Right kidney (tissue), 1 donor: ENCODE data around the gene SYNM.
"Not testable (repeated sequence)": the region's sequence is repeated elsewhere in the genome, so short reads cannot be mapped to it uniquely, and the experiment has no call there.

Experiments
- DNase-seq: peaks from one replicate; pipeline ENCODE4 v3.0.0-alpha.2; 2016

Gene SYNM

DNA sequence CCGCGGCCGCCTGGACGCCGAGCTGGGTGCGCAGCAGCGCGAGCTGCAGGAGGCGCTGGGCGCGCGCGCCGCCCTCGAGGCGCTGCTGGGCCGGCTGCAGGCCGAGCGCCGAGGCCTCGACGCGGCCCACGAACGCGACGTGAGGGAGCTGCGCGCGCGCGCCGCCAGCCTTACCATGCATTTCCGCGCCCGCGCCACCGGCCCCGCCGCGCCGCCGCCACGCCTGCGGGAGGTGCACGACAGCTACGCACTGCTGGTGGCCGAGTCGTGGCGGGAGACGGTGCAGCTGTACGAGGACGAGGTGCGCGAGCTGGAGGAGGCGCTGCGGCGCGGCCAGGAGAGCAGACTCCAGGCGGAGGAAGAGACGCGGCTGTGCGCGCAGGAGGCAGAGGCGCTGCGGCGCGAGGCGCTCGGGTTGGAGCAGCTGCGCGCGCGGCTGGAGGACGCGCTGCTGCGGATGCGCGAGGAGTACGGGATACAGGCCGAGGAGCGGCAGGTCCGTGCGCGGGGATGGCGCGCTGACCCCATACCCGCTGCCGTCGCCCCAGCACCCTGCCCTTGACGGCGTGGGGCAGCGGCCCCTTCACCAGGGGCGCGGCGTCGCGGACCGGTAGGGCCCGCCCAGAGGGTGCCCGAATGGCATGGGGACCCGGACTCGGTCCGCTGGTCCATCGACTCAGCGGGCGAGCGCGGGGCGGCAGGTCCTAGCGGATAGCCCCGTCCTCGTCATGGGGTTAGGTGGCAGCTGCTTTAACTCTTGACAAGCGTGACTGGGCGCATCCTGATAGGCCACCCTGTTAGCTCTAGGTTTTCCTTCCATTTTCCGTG is 848 bp downstream of the SYNM start:
- DNase-seq, result peak; percentile 81

DNA sequence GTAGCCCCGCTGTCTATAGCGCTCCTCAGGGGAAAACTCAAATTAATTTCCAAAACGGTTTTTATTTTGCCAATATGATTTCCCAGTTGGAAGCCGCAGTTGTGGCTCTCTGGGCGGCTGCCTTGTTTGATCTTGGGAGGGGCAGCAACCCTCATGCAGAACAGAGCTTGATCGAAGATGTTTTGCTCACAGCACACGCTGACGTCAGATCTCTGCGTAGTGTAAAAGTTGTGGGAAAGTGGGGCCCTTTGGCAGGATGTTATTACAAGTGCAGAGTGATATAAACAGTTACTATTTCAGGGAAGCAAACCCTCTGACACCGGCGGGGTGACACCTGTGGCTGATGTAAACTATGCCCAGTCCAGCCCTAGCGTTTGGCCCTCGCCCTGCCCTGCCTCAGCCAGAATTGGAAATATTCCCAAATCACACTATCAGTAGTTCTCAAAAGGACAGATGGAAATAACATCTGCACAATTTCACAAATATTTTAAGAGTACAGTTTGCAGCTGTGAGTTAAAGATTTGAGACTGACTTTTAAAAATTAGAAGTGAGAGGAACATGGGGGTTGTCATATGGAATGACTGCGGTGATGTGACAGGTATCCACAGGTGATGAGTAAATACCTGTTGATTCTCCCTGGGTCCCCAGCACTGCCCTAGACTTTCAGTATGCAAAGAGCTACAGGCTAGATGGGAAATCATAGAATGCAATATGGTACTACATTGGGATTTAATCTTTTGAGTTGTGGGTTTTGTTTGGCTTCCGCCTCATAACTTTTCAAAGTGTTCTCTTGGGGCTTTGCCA is 1.7 kb downstream of the SYNM start:
- no peak for DNase-seq

GRCh38 chr15:99108993-99109392 is 4.1 kb downstream of the SYNM start:
- no peak for DNase-seq

GRCh38 chr15:99109555-99110021 is 4.7 kb downstream of the SYNM start:
- DNase-seq, result no peak

- DNase-seq, result no peak
These were observed 5.2 kb downstream of the SYNM start for GRCh38 chr15:99110093-99110492.

GRCh38 chr15:99110581-99111320 is 5.9 kb downstream of the SYNM start:
- no peak for DNase-seq

DNA sequence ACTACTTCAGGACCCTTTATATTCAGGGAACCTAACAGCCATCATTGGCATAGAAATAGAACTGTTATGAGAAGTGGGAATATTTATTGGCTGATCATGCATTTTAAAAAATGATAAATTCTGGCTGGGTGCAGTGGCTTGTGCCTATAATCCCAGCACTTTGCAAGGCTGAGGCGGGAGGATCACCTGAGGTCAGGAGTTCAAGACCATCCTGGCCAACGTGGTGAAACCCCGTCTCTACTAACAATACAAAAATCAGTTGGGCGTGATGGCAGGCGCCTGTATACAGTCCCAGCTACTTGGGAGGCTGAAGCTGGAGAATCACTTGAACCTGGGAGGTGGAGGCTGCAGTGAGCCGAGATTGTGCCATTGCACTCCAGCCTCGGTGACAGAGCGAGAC is 6.8 kb downstream of the SYNM start:
- not testable (repeated sequence) for DNase-seq

DNA sequence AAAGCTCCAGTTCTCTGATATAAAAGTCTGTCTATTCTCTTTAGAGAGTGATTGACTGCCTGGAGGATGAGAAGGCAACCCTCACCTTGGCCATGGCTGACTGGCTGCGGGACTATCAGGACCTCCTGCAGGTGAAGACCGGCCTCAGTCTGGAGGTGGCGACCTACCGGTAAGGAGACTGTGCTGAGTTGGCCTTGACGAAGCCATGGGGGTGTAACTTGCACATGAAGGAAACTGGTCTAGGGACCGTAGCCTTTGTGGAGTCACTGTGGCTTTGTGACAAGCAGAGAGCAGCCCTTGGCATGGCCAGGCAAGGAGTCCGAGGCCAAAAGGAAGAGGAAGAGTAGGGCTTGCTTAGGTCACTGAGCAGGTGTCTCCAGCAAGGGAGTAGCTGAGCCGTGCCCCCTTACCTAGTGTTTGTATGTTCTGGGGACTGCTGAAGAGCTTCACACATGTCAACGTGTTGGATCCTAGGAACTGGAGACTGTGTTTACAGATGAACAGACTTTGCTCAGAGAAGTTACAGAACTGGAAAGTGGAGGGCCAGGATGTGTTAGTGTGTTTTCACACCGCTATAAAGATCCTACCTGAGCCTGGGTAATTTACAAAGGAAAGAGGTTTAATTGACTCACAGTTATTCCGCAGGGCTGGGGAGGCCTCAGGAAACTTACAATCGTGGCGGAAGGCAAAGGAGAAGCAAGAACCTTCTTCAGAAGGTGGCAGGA is 8.8 kb downstream of the SYNM start:
- no peak for DNase-seq

DNA sequence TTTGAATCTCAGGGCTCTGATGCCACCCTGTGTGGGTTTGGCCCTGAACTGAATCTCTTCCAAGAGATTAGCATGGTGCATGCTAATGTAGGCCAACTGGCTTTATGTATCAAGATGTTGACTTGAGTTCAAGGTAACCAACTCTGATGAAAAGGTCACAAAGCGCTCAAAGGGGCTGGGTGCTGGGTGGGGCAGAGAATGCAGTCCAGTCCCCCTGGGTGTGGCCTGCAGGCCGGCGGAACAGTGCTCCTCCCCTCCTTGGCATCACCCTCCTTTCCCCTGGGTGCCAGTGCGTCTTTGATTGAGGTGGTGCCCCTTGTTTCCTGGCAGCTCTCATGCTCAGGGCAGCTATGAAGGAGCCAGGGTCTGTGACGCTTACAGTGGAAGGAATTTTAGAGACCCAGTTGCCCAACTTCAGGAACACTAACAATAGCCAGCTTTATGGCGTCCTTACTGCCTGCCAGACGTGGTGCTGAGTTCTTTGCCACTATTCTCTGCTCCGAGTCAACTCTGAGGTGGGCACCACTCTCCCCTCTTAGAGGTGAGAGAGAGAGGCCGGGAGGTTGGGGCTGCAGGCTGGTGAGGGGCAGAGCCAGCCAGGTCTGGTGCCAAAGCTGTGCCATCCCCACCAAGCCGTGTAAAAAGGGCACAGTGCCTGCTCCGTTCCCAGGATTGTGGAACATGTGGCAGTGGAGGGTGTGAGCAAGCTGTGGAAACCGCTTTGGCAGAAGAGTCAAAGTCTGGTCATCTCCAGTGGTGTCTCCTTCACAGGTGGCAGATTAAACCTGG is 9.8 kb downstream of the SYNM start:
- DNase-seq, result no peak

- no peak for DNase-seq
These were observed 10.7 kb downstream of the SYNM start for GRCh38 chr15:99115300-99116215.

- no peak for DNase-seq
These were observed 12.2 kb downstream of the SYNM start for GRCh38 chr15:99117111-99117510.

DNA sequence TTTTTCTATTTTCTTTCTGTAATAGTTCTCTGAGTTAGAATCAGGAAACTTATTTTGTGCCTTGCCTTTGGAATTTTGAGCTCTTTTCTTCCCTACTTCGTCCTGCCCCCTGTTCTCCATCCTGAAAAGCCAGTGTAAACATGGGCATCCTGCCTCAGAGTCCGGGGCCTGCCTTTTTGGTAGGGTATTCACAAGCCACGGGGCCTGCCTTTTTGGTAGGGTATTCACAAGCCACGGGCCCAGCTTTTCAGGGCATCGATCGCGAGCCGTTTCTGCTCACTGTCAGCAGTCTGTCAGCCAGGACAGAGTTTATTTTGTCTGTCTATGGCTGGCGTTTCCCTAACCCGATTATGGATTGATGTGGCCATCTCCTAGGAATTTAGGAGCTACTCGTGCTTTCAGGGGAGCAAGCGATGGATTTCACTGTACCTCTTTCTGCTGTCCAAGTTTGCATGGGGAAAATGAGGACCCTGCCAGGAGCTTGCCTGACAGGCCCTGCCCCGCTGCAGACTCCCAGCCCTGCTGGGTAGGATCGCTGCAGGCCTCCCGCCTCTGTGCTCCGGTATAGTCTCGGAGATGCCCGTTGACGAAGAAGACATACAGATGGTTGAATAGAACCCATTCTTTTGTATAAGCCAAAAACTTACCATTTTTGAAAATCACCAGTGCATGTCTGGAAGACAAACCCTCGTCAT is 12.8 kb downstream of the SYNM start:
- DNase-seq, result no peak

GRCh38 chr15:99118258-99118632 is 13.4 kb downstream of the SYNM start:
- DNase-seq, result no peak

GRCh38 chr15:99118801-99119546 is 14.1 kb downstream of the SYNM start:
- DNase-seq, result no peak

DNA sequence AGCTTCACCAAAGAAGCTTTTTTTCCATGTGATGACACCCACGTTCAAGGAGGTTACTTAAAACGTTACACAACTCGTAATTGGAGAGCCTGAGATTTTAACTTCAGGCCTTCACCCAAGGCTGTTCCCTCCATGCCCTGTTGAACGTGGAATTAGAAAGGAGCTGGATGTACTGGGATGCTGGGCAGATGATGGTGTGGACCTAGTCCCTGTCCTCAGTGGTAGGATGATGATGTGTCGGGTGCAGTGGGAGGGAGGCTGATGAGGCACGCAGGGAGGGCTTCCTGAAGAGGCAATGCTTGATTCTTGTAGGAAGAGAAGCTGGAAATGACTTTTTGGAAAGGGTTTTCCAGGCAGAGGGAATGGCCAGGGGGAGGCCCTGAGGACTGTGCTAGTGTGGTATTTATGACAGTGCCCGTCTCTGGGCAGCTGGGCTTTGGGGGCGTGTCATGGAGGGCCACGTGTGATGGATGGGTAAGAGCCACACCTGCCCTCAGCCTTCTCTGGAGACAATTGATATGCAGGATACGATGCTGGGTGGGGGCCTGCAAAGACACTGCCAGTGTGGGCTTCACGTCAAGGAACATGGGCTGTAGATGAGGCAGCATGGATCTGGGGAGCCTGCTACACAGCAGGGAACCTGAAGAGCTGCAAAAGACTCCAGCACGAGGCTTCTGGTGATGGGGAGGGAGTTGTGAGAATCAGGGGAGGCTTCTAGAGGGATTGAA is 15.3 kb downstream of the SYNM start:
- DNase-seq, result no peak

DNA sequence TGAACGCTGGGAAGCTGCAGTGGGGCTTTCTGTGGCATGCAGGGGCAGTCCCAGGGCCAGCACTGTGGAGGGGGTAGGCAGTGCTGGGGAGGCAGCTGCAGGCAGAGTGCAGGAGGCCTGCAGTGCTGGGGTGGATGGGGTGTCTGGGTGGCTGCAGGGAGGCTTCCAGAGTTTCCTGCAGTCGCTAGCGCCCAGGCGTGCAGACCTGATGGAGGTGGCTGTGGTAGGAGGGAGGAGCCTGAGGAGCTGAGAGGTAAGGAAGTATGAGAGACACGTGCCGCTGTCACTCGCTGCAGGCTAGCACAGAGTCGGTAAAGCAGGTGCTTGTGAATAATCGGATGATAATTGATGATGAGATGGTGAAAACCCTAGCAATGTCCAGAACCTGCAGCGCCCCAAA is 16.3 kb downstream of the SYNM start:
- DNase-seq, result no peak

- no peak for DNase-seq
These were observed 17.0 kb downstream of the SYNM start for GRCh38 chr15:99121691-99122410.
